HEK293T (cell line): ENCODE data around the gene EXOC6.

Source experiments
- CTCF ChIA-PET: fragments of 350-600 bp; formaldehyde crosslinking; extraction: SDS; loops from one replicate; lab custom pipeline; 2021; ENCODE audit warnings: antibody characterized with exemption, inconsistent platforms; lab: Yijun Ruan, JAX
- POLR2A ChIA-PET: fragments of 350-600 bp; formaldehyde crosslinking; extraction: SDS; loops from one replicate; lab custom pipeline; 2020; ENCODE audit warnings: antibody characterized with exemption, inconsistent platforms; lab: Yijun Ruan, JAX
- DNase-seq: peaks from one replicate; pipeline ENCODE4 v3.0.0; 2012; ENCODE audit warnings: mixed read lengths; ENCODE audit errors: extremely low spot score
- ARNT ChIP-seq: fragments of 450-650 bp; IDR thresholded peaks from 2 replicates; pipeline ENCODE4 v1.6.1; 2017; ENCODE audit warnings: mild to moderate bottlenecking
- BHLHE40 ChIP-seq: fragments of 450-650 bp; IDR thresholded peaks from 2 replicates; pipeline ENCODE4 v1.6.1; 2016; ENCODE audit warnings: mild to moderate bottlenecking, moderate library complexity, borderline replicate concordance
- CTBP1 ChIP-seq: fragments of 450-650 bp; IDR thresholded peaks from 2 replicates; pipeline ENCODE4 v1.6.1; 2016; ENCODE audit warnings: borderline replicate concordance
- ELF4 ChIP-seq: fragments of 450-650 bp; IDR thresholded peaks from 2 replicates; pipeline ENCODE4 v1.6.1; 2017; ENCODE audit warnings: antibody characterized with exemption
- FOXA1 ChIP-seq: fragments of 450-650 bp; IDR thresholded peaks from 2 replicates; pipeline ENCODE4 v1.6.1; 2016; ENCODE audit warnings: mild to moderate bottlenecking
- FOXK2 ChIP-seq: fragments of 450-650 bp; IDR thresholded peaks from 2 replicates; pipeline ENCODE4 v1.6.1; 2016; ENCODE audit warnings: mild to moderate bottlenecking
- FOXM1 ChIP-seq: fragments of 450-650 bp; IDR thresholded peaks from 2 replicates; pipeline ENCODE4 v1.6.1; 2017; ENCODE audit warnings: mild to moderate bottlenecking, borderline replicate concordance
- HDGF ChIP-seq: fragments of 450-650 bp; IDR thresholded peaks from 2 replicates; pipeline ENCODE4 v1.6.1; 2017; ENCODE audit warnings: antibody characterized with exemption, borderline replicate concordance
- L3MBTL2 ChIP-seq: fragments of 450-650 bp; conservative IDR thresholded peaks from 2 replicates; pipeline ENCODE4 v1.6.1; 2016; ENCODE audit warnings: mild to moderate bottlenecking
- LEF1 ChIP-seq: fragments of 450-650 bp; IDR thresholded peaks from 2 replicates; pipeline ENCODE4 v1.6.1; 2017; ENCODE audit warnings: mild to moderate bottlenecking, borderline replicate concordance
- NFRKB ChIP-seq: fragments of 450-650 bp; IDR thresholded peaks from 2 replicates; pipeline ENCODE4 v1.6.1; 2016; ENCODE audit warnings: mild to moderate bottlenecking, moderate library complexity
- PKNOX1 ChIP-seq: fragments of 450-650 bp; IDR thresholded peaks from 2 replicates; pipeline ENCODE4 v1.6.1; 2016
- SP1 ChIP-seq: fragments of 450-650 bp; IDR thresholded peaks from 2 replicates; pipeline ENCODE4 v1.6.1; 2017
- SUZ12 ChIP-seq: fragments of 450-650 bp; IDR thresholded peaks from 2 replicates; pipeline ENCODE4 v1.6.1; 2016; ENCODE audit warnings: mild to moderate bottlenecking
- TARDBP ChIP-seq: fragments of 450-650 bp; IDR thresholded peaks from 2 replicates; pipeline ENCODE4 v1.6.1; 2016
- ZNF384 ChIP-seq: fragments of 450-650 bp; IDR thresholded peaks from 2 replicates; pipeline ENCODE4 v1.6.1; 2016

The EXOC6 gene

GRCh38 chr10:92993699-92994272 is 145.5 kb downstream of the EXOC6 start:
- ChIA-PET POLR2A (no interaction called here), CTCF (no interaction called here)

GRCh38 chr10:92995509-92995908 is 147.2 kb downstream of the EXOC6 start:
- ChIA-PET POLR2A (no interaction called here), CTCF (no interaction called here)
- DNase-seq = no peak
- TF ChIP-seq FOXM1 = no peak
- TF ChIP-seq SUZ12 = no peak
- TF ChIP-seq SP1 = no peak
- TF ChIP-seq CTBP1 = no peak

More at GRCh38 chr10:92993699-92994272, 145.5 kb downstream of the EXOC6 start:
- DNase-seq = peak; percentile 55
- no peak; the same call in 1 of the 2 replicates for TF ChIP-seq FOXM1
- peak; percentile 96 for TF ChIP-seq CTBP1
- TF ChIP-seq NFRKB = no peak
- TF ChIP-seq ZNF384 = peak; percentile 25; the same call in 1 of the 2 replicates
- peak; percentile 96 for TF ChIP-seq LEF1
- peak; percentile 53 for TF ChIP-seq TARDBP
- peak; percentile 99 for TF ChIP-seq PKNOX1
- TF ChIP-seq ARNT = peak; percentile 83
- no peak for TF ChIP-seq BHLHE40
- TF ChIP-seq SUZ12 = no peak

GRCh38 chr10:92997620-92998019 is 149.3 kb downstream of the EXOC6 start:
- no peak for DNase-seq
- ChIA-PET POLR2A (no interaction called here), CTCF (interaction anchor here (1.0 kb wide), 1 partner anchor 112 kb away, joined by 3 read pairs; no protein-coding TSS in a partner anchor)
- no peak for TF ChIP-seq CTBP1
- TF ChIP-seq L3MBTL2 = no peak
- no peak for TF ChIP-seq SP1
- no peak for TF ChIP-seq FOXK2
- no peak for TF ChIP-seq LEF1
- TF ChIP-seq PKNOX1 = no peak
- TF ChIP-seq BHLHE40 = no peak
- no peak for TF ChIP-seq ARNT
- no peak for TF ChIP-seq FOXM1
- TF ChIP-seq ELF4 = no peak
- no peak for TF ChIP-seq TARDBP
- TF ChIP-seq ZNF384 = no peak
- no peak for TF ChIP-seq HDGF

- ChIA-PET POLR2A (interaction anchor here (0.7 kb wide), 1 partner anchor 208 kb away, joined by 3 read pairs; no protein-coding TSS in a partner anchor), CTCF (no interaction called here)
- no peak for DNase-seq
- TF ChIP-seq FOXK2 (no peak), FOXM1 (no peak), FOXA1 (no peak), BHLHE40 (no peak), CTBP1 (no peak), ELF4 (no peak), LEF1 (no peak), SUZ12 (no peak), HDGF (no peak), SP1 (no peak), TARDBP (no peak), ARNT (no peak), ZNF384 (no peak), PKNOX1 (no peak), NFRKB (no peak), L3MBTL2 (no peak)
These were observed 150.9 kb downstream of the EXOC6 start for GRCh38 chr10:92999191-92999590.

GRCh38 chr10:93006435-93007039 is 158.2 kb downstream of the EXOC6 start:
- ChIA-PET POLR2A (no interaction called here), CTCF (interaction anchor here (0.6 to 2.0 kb wide), 7 partner anchors 10 to 349 kb away, joined by 3 to 7 read pairs (median 4); no protein-coding TSS in a partner anchor)
- TF ChIP-seq CTBP1 (no peak), TARDBP (no peak), SUZ12 (no peak), SP1 (no peak), ARNT (no peak), FOXA1 (no peak), HDGF (no peak), PKNOX1 (no peak), FOXK2 (no peak)
- peak; percentile 56 for DNase-seq
